Neutrophil (primary cell): ENCODE results near the gene TRIM56.
"Not testable (repeated sequence)": the region's sequence is repeated elsewhere in the genome, so short reads cannot be mapped to it uniquely, and the experiment has no call there.

ENCODE experiments used
- H3K27ac ChIP-seq: fragments of 200-600 bp; sonication (generic); 2 replicates; pipeline ENCODE4 v1.5.1; 2016; ENCODE audit warnings: mild to moderate bottlenecking, moderate library complexity
- H3K27me3 ChIP-seq: fragments of 200-600 bp; sonication (generic); 2 replicates; pipeline ENCODE4 v1.6.0; 2016; ENCODE audit warnings: mild to moderate bottlenecking
- H3K36me3 ChIP-seq: fragments of 200-600 bp; sonication (generic); 2 replicates; pipeline ENCODE4 v1.5.1; 2017
- H3K4me1 ChIP-seq, 2 experiments: fragments of 200-600 bp in 1 of 2; sonication (generic) in 1 of 2; 1 replicate in 1 of 2; 2 replicates in 1 of 2; pipeline versions ENCODE4 v1.5.1 to v1.6.1; 2013 to 2016; ENCODE audit warnings: low read depth in 1 of 2, low read length in 1 of 2, mild to moderate bottlenecking in 1 of 2, moderate library complexity in 1 of 2; ENCODE audit not compliant: control insufficient read depth in 1 of 2, insufficient read depth in 1 of 2
- H3K4me3 ChIP-seq, 2 experiments: fragments of 200-600 bp in 1 of 2; sonication (generic) in 1 of 2; 1 replicate in 1 of 2; 2 replicates in 1 of 2; pipeline ENCODE4 v1.5.1; 2013 to 2016; ENCODE audit warnings: low read depth in 1 of 2, low read length in 1 of 2, mild to moderate bottlenecking in 1 of 2, moderate library complexity in 1 of 2
- H3K9me3 ChIP-seq: fragments of 200-600 bp; sonication (generic); 2 replicates; pipeline ENCODE4 v1.5.1; 2016
- TF ChIP-seq, protein P1 (sequence below): fragments of 200-600 bp; sonication (generic); IDR thresholded peaks from 2 replicates; pipeline ENCODE4 v1.5.1; 2016; ENCODE audit warnings: antibody characterized with exemption

Gene TRIM56

DNA sequence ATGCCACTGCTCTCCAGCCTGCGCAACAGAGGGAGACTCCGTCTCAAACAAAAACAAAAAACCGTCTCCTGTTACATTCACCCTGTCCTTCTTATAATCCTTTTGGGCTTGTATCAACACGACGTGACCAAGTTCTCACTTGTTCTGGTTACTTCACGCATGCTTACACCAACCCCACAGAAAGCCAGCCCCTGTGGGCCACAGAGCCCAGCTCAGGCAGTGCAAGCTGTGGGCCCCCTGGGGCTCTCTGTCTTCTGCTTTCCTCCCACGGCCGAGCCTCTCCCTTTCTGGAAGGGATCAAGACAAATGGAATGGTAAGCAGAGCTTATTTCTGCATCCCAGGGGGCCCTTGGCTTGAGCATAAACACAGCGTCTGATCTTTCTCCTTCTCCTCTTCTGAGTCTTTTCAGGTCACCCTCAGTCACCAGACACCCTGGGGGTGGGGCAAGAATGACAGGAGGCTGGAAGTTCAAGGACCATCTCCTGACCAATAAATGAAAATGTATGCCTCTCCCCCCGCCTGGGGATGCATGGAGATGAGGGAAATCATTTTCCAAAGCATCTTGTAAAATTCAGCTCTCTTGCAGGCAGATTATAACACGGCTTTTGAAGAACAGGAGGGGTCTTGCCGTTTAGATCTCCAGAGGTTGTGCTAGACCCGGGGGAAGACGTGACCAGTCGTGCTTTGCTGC, 19.0 kb upstream of the TRIM56 start:
- Histone ChIP-seq H3K9me3 (no peaks in the 10 kb centered on the region), H3K27ac (no peak overlapping the region), H3K4me3 (no peak overlapping the region), H3K36me3 (no peaks in the 10 kb centered on the region), H3K27me3 (peaks cover 73% of the 10 kb centered on the region), H3K4me1 (no peaks in the 10 kb centered on the region)
- TF ChIP-seq, protein P1, sequence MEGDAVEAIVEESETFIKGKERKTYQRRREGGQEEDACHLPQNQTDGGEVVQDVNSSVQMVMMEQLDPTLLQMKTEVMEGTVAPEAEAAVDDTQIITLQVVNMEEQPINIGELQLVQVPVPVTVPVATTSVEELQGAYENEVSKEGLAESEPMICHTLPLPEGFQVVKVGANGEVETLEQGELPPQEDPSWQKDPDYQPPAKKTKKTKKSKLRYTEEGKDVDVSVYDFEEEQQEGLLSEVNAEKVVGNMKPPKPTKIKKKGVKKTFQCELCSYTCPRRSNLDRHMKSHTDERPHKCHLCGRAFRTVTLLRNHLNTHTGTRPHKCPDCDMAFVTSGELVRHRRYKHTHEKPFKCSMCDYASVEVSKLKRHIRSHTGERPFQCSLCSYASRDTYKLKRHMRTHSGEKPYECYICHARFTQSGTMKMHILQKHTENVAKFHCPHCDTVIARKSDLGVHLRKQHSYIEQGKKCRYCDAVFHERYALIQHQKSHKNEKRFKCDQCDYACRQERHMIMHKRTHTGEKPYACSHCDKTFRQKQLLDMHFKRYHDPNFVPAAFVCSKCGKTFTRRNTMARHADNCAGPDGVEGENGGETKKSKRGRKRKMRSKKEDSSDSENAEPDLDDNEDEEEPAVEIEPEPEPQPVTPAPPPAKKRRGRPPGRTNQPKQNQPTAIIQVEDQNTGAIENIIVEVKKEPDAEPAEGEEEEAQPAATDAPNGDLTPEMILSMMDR, result no peak

DNA sequence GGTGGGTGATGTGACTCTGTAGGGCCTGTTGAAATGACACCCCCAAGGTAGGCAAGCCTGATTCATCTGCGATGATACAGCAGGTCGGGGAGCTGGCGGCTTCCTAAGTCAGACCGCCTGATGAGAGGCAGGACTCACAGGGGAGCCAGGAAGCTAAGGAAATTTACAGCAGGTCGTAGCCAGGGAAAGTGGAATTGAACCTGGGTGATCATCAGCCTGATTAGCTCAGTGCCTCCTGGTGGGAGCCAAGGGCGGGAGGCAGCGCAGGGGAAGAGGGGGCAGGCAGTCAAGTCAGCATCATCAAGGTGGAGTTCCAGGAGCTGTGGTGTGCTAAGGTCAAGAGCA, 18.5 kb upstream of the TRIM56 start:
- TF ChIP-seq, protein P1, result no peak
- Histone ChIP-seq H3K27ac (no peak overlapping the region), H3K4me1 (no peaks in the 10 kb centered on the region), H3K9me3 (no peaks in the 10 kb centered on the region), H3K4me3 (no peak overlapping the region), H3K27me3 (peaks cover 71% of the 10 kb centered on the region), H3K36me3 (no peaks in the 10 kb centered on the region)

DNA sequence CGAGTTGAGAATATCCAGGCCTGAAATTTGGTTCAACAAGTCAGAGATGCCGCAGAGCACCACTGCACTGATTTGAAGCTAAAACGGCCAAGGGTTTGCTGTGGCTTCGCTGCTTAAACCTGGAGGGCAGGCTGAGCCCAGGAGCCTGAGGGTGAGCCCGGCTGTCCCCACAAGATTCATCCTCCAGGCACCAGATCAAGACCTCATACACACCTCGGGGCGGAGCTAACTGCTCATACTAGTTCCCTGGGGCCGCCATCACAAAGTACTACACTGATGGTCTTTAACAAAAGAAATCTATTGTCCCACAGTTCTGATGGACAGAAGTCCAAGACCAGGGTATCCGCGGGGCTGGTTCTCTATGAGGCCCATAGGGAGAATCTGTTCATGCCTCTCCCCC, 16.9 kb upstream of the TRIM56 start:
- no peaks in the 10 kb centered on the region for H3K36me3 ChIP-seq
- no peaks in the 10 kb centered on the region for H3K9me3 ChIP-seq
- no peaks in the 10 kb centered on the region for H3K4me1 ChIP-seq
- TF ChIP-seq, protein P1, result no peak
- H3K4me3 ChIP-seq, result no peak overlapping the region
- no peak overlapping the region for H3K27ac ChIP-seq
- peaks cover 60% of the 10 kb centered on the region for H3K27me3 ChIP-seq

DNA sequence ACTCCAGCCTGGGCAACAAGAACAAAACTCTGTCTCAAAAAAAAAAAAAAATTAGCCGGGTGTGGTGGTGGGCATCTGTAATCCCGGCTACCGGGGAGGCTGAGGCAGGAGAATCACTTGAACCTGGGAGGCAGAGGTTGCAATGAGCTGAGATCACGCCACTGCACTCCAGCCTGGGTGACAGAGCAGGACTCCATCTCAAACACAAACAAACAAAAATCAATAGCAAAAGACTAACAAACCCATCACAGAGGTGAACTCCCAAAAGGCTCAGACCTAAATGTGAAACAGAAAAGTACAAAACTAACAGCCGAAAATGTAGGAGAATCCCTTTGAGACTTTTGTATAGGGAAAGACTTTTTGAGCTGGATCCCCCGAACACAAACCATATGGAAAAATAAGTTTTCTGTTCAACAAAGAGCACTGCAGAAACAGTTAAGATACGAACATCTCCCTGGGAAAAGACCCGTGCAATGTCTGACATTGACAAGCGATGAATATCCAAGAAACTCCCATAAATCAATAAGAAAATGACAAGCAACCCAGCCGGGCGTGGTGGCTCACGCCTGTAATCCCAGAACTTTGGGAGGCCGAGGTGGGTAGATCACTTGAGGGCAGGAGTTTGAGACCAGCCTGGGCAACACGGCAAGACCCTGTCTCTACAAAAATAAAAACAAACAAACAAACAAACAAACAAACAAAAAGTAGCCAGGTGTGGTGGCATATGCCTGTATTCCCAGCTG, 13.7 kb upstream of the TRIM56 start:
- H3K27me3 ChIP-seq, result peaks cover 57% of the 10 kb centered on the region
- not testable (repeated sequence) for H3K36me3 ChIP-seq, H3K27ac ChIP-seq, H3K9me3 ChIP-seq, H3K4me1 ChIP-seq, H3K4me3 ChIP-seq

DNA sequence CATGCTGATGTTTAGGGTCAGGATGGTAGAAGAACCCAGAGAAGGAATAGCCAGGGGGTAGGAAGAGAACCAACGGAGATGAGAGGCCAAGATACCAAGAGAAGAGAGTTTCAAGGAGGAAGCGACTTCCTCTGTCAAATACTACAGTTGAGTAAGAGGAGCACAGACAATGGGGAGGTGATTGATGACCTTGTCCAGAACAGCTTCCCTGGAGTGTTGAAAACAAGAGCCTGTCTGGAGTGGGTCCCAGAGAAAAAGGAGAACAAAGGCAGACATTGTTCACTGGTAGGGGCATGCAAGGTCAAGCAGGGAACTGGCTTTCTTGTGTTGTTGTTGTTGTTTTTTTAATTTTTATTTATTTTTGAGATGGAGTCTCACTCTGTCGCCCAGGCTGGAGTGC, 9.6 kb upstream of the TRIM56 start:
- TF ChIP-seq, protein P1, result no peak
- Histone ChIP-seq H3K36me3 (no peaks in the 10 kb centered on the region), H3K9me3 (no peaks in the 10 kb centered on the region), H3K27me3 (peaks cover 52% of the 10 kb centered on the region), H3K4me1 (peaks cover 0 to 4% of the 10 kb centered on the region in 2 experiments), H3K27ac (no peak overlapping the region), H3K4me3 (no peak overlapping the region)

DNA sequence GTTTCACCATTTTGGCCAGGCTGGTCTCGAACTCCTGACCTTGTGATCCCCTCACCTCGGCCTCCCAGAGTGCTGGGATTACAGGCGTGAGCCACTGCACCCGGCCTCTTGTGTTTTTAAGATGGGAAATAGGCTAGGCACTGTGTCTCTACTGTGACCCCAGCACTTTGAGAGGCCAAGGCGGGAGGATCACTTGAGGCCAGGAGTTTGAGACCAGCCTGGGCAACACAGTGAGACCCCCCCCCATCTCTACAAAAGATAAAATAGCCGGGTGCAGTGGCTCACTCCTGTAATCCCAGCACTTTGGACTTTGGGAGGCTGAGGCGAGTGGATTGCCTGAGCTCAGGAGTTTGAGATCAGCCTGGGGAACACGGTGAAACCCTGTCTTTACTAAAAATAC, 9.1 kb upstream of the TRIM56 start:
- not testable (repeated sequence) for H3K4me3 ChIP-seq, H3K36me3 ChIP-seq, H3K4me1 ChIP-seq, H3K27ac ChIP-seq, H3K9me3 ChIP-seq
- peaks cover 50% of the 10 kb centered on the region for H3K27me3 ChIP-seq
